HG02938 (cell line): ENCODE measurements around the gene GDPD3.

Experiments
- ATAC-seq: cut with Tn5 transposase; IDR thresholded peaks from one replicate; pipeline ENCODE4 v1.9.1; 2021; ENCODE audit warnings: mild to moderate bottlenecking, moderate library complexity; ENCODE audit not compliant: unreplicated experiment

Gene GDPD3

DNA sequence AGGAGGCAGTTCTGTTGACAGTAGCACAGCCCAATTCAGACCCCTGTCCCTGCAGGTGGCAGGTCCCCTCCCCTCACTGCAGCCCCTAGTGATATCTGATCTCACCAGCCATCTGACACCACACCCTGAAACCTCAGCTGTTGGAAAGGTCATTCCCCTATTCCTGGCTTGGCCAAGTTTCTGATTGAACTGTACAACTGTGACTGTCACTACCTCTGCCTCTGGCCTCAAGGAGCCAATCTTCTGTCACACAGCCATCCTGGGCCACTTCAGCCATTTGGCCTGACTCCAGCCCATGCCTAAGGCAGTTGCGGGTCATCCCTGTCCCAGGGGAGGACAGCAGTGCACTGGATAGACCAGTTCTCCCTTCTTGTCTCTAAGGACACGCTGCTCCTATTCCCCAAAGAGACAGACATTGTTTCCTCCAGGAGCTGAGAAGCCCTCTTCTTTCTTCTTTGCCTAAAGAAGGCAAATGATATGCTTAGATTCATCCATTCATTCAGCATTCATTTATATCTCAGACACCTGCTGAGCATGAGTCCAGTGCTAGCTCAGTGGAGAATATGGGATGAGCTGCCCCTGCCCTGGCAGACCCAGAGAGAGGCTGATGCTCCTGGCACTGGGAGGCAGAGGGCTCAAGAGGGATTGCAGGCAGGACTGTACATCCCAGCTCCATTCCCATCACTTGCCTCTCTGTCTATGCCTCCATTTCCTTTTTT lies 52.3 kb downstream of the GDPD3 start:
- ATAC-seq = no peak

DNA sequence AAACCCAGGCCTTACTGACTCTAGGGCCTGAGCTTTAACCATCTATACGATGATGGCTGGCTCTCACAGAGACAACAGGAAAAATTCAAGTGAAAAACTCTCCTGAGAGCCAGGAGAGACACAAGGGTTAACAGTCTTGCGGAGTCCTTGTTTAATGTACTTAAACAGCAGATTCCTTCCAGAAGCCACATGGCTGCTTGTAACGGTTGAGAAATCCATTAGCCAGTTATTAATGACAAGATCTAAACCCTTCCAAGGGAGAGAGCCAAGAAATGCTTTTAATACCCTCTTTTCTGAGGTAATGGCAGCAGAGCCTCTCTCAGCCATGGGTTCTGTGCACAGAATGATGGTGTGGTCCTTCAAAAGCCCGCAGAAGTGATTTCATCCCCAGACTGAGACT lies 53.0 kb downstream of the GDPD3 start:
- no peak for ATAC-seq

DNA sequence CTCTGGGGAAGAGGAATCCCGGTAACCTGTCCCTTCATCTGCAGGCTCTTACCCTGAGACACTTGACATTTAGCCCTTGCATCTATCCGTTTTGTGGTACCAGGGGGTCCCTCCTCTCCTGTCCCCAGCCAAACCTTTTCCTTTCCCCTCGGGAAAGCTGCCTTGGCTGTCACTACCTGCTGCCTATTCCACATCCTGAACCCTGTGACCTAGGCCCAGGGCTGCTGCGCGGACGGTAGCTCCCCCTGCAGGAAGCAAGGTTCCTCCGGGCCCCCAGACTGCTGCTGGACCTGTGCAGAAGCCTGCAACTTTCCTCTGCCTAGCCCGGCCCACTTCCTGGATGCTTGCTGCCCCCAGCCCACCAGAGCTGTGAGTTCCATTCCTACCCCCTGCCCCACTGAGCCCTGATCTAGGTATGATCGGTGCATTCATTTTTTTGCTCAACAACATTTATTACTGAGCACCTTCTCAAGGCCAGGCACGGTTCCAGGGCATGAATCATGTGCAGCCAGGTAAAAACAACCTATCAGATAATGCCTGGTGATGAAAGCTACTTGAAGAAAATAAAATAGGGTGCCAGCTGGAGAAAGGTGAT lies 58.3 kb downstream of the GDPD3 start:
- no peak for ATAC-seq
